GM23338 (cell line): ENCODE measurements around the gene GLTP. TPM values are rescaled to one million over a fixed set of nuclear protein-coding genes. Genes with fewer than 3 reads are reported as not detected.

Experiments used
- ATAC-seq: fragments of 200-7000 bp; cut with Tn5 transposase; 3 replicates; pipeline ENCODE4 v1.9.1; 2020
- DNase-seq: peaks from one replicate; pipeline ENCODE4 v3.0.0-alpha.2; 2015; ENCODE audit warnings: low spot score
- H2AFZ ChIP-seq: fragments of 200-600 bp; sonication (generic); 2 replicates; pipeline ENCODE4 v1.8.0; 2016; ENCODE audit warnings: antibody characterized with exemption, mild to moderate bottlenecking, moderate library complexity
- H3F3A ChIP-seq: fragments of 200-600 bp; sonication (generic); replicated peaks from 2 replicates; pipeline ENCODE4 v1.8.0; 2017; ENCODE audit warnings: antibody characterized with exemption, mixed run types, low read depth
- H3K27ac ChIP-seq: fragments of 200-600 bp; sonication (generic); 2 replicates; pipeline ENCODE4 v1.6.1; 2016; ENCODE audit warnings: low read depth
- H3K27me3 ChIP-seq: fragments of 200-600 bp; sonication (generic); 2 replicates; pipeline ENCODE4 v1.8.0; 2016; ENCODE audit warnings: mild to moderate bottlenecking, mixed run types, moderate library complexity; ENCODE audit not compliant: insufficient read depth
- H3K36me3 ChIP-seq: fragments of 200-600 bp; sonication (generic); 2 replicates; pipeline ENCODE4 v1.8.0; 2016; ENCODE audit warnings: mild to moderate bottlenecking; ENCODE audit not compliant: insufficient read depth
- H3K4me1 ChIP-seq: fragments of 200-600 bp; sonication (generic); 2 replicates; pipeline ENCODE4 v1.8.0; 2016; ENCODE audit warnings: mild to moderate bottlenecking, moderate library complexity; ENCODE audit not compliant: insufficient read depth
- H3K4me2 ChIP-seq: fragments of 200-600 bp; sonication (generic); 2 replicates; pipeline ENCODE4 v1.7.1; 2017; ENCODE audit warnings: mixed run types
- H3K4me3 ChIP-seq: fragments of 200-600 bp; sonication (generic); 2 replicates; pipeline ENCODE4 v1.6.1; 2016; ENCODE audit warnings: mixed run types
- H3K79me2 ChIP-seq: fragments of 200-600 bp; sonication (generic); replicated peaks from 2 replicates; pipeline ENCODE4 v1.8.0; 2017; ENCODE audit warnings: mild to moderate bottlenecking; ENCODE audit not compliant: insufficient read depth
- H3K9me2 ChIP-seq: fragments of 200-600 bp; sonication (generic); 2 replicates; pipeline ENCODE4 v1.8.0; 2017; ENCODE audit not compliant: insufficient read depth
- H4K20me1 ChIP-seq: fragments of 200-600 bp; sonication (generic); replicated peaks from 2 replicates; pipeline ENCODE4 v1.8.0; 2017; ENCODE audit warnings: mild to moderate bottlenecking; ENCODE audit not compliant: insufficient read depth
- H3K27ac Mint-ChIP-seq: 2 replicates; pipeline ENCODE4 v1.8.0; 2020; ENCODE audit warnings: inconsistent platforms, mild to moderate bottlenecking, moderate library complexity, mixed read lengths
- H3K27me3 Mint-ChIP-seq: 3 replicates; pipeline ENCODE4 v1.8.0; 2022; ENCODE audit warnings: low read depth, mild to moderate bottlenecking, moderate library complexity, mixed read lengths, inconsistent platforms; ENCODE audit not compliant: insufficient read depth, poor library complexity
- H3K36me3 Mint-ChIP-seq: 3 replicates; pipeline ENCODE4 v1.8.0; 2021; ENCODE audit warnings: low read depth, mild to moderate bottlenecking, inconsistent platforms, moderate library complexity, mixed read lengths
- H3K4me1 Mint-ChIP-seq: 3 replicates; pipeline ENCODE4 v1.8.0; 2020; ENCODE audit warnings: mild to moderate bottlenecking, inconsistent platforms, mixed read lengths
- H3K4me3 Mint-ChIP-seq: 3 replicates; pipeline ENCODE4 v1.8.0; 2021; ENCODE audit warnings: moderate library complexity, mild to moderate bottlenecking, inconsistent platforms, mixed read lengths
- H3K9me3 Mint-ChIP-seq: 3 replicates; pipeline ENCODE4 v1.8.0; 2020; ENCODE audit warnings: moderate library complexity, mild to moderate bottlenecking, inconsistent platforms, mixed read lengths
- CREB1 ChIP-seq: fragments of 250-450 bp; sonication (Bioruptor Pico); IDR thresholded peaks from 2 replicates; pipeline ENCODE4 v1.5.0; 2020; ENCODE audit warnings: low read depth, mild to moderate bottlenecking, moderate library complexity
- EZH2 ChIP-seq: fragments of 200-600 bp; sonication (generic); IDR thresholded peaks from one replicate; pipeline ENCODE4 v1.8.0; 2017; ENCODE audit warnings: antibody characterized with exemption, mild to moderate bottlenecking, low read depth; ENCODE audit not compliant: unreplicated experiment
- EZH2phosphoT487 ChIP-seq: fragments of 200-600 bp; sonication (generic); IDR thresholded peaks from one replicate; pipeline ENCODE4 v1.8.1; 2018; ENCODE audit warnings: antibody characterized with exemption; ENCODE audit not compliant: unreplicated experiment
- JUNB ChIP-seq: IDR thresholded peaks from one replicate; pipeline ENCODE4 v1.6.1; 2016; ENCODE audit warnings: antibody characterized with exemption; ENCODE audit not compliant: unreplicated experiment
- NANOG ChIP-seq: IDR thresholded peaks from 2 replicates; pipeline ENCODE4 v1.6.1; 2016; ENCODE audit warnings: antibody characterized with exemption, borderline replicate concordance
- POLR2AphosphoS5 ChIP-seq: IDR thresholded peaks from 2 replicates; pipeline ENCODE4 v1.6.1; 2016; ENCODE audit warnings: antibody characterized with exemption, low read depth
- STAT1 ChIP-seq: IDR thresholded peaks from one replicate; pipeline ENCODE4 v1.6.1; 2016; ENCODE audit warnings: antibody characterized with exemption; ENCODE audit not compliant: unreplicated experiment
- ZNF114 ChIP-seq: fragments of 250-450 bp; sonication (Bioruptor Pico); IDR thresholded peaks from 2 replicates; pipeline ENCODE4 v1.5.0; 2020; ENCODE audit warnings: mild to moderate bottlenecking, moderate library complexity
- ZNF331 ChIP-seq: fragments of 250-450 bp; sonication (Bioruptor Pico); IDR thresholded peaks from 2 replicates; pipeline ENCODE4 v1.5.0; 2020; ENCODE audit warnings: low read depth, mild to moderate bottlenecking, moderate library complexity
- polyA plus RNA-seq: library from polyadenylated mRNA; unstranded; fragments of >200 nt; fragmentation: Nextera tagmentation; extraction: Ambion mirVana; gene quantifications from 2 replicates; pipeline ENCODE4 v1.2.1, GENCODE V29; 2016
- total RNA-seq: library from RNA; depleted of rRNA; stranded (reverse); fragments of >200 nt; shearing (Covaris generic); gene quantifications from 2 replicates; pipeline ENCODE4 v1.2.3, GENCODE V29; 2014
- TF ChIP-seq, protein P1 (sequence below), 2 experiments: fragments of 200-600 bp in 1 of 2; sonication (generic) in 1 of 2; conservative IDR thresholded peaks; 2 replicates each; pipeline versions ENCODE4 v1.5.1 to v1.6.1; 2016 to 2017; ENCODE audit warnings: antibody characterized with exemption in 2 of 2, low read depth in 2 of 2, mild to moderate bottlenecking in 2 of 2, moderate library complexity in 1 of 2
- TF ChIP-seq, protein P2 (sequence below): IDR thresholded peaks from 2 replicates; pipeline ENCODE4 v1.6.1; 2016; ENCODE audit warnings: antibody characterized with exemption
- TF ChIP-seq, protein P3 (sequence below): IDR thresholded peaks from one replicate; pipeline ENCODE4 v1.6.1; 2018; ENCODE audit warnings: antibody characterized with exemption; ENCODE audit not compliant: unreplicated experiment

GLTP gene
- total and polyA plus RNA-seq, 2 experiments from 2014 or later, result 26.5 to 30.2 TPM

DNA sequence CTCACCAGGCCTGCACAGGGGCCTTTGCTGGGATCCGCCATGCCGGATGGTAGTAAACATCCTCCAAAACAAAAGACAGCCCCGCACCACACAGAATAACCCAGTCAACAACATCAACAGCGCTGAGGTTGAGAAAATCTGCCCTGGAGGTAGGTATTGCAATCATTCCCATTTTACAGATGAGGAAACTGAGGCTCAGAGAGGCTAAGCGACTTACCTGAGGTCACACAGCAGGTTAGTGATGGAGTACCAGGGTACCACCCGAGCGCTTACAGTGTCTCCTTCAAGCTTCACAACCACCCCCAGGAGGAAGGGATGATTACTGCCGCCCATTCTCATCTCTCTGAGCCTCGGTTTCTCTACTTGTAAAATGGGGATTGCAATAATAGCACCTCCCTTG lies 62.1 kb downstream of the GLTP start:
- no peak overlapping the region for H3K4me3 ChIP-seq
- no peaks in the 10 kb centered on the region for H3K36me3 ChIP-seq
- no peak overlapping the region for H3K4me2 ChIP-seq
- no peaks in the 10 kb centered on the region for H3K36me3 Mint-ChIP-seq
- TF ChIP-seq ZNF114 (CRISPR knock-in tag) (no peak), EZH2phosphoT487 (no peak), POLR2AphosphoS5 (no peak), EZH2 (no peak), NANOG (no peak), ZNF331 (CRISPR knock-in tag) (no peak), JUNB (no peak), STAT1 (no peak), CREB1 (CRISPR knock-in tag) (no peak)
- TF ChIP-seq, protein P1, sequence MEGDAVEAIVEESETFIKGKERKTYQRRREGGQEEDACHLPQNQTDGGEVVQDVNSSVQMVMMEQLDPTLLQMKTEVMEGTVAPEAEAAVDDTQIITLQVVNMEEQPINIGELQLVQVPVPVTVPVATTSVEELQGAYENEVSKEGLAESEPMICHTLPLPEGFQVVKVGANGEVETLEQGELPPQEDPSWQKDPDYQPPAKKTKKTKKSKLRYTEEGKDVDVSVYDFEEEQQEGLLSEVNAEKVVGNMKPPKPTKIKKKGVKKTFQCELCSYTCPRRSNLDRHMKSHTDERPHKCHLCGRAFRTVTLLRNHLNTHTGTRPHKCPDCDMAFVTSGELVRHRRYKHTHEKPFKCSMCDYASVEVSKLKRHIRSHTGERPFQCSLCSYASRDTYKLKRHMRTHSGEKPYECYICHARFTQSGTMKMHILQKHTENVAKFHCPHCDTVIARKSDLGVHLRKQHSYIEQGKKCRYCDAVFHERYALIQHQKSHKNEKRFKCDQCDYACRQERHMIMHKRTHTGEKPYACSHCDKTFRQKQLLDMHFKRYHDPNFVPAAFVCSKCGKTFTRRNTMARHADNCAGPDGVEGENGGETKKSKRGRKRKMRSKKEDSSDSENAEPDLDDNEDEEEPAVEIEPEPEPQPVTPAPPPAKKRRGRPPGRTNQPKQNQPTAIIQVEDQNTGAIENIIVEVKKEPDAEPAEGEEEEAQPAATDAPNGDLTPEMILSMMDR (conservative IDR thresholded peaks at IDR 0.05; ENCODE audit: low read depth in 2 of 2), result no peak
- TF ChIP-seq, protein P2, sequence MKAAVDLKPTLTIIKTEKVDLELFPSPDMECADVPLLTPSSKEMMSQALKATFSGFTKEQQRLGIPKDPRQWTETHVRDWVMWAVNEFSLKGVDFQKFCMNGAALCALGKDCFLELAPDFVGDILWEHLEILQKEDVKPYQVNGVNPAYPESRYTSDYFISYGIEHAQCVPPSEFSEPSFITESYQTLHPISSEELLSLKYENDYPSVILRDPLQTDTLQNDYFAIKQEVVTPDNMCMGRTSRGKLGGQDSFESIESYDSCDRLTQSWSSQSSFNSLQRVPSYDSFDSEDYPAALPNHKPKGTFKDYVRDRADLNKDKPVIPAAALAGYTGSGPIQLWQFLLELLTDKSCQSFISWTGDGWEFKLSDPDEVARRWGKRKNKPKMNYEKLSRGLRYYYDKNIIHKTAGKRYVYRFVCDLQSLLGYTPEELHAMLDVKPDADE, result no peak
- TF ChIP-seq, protein P3, sequence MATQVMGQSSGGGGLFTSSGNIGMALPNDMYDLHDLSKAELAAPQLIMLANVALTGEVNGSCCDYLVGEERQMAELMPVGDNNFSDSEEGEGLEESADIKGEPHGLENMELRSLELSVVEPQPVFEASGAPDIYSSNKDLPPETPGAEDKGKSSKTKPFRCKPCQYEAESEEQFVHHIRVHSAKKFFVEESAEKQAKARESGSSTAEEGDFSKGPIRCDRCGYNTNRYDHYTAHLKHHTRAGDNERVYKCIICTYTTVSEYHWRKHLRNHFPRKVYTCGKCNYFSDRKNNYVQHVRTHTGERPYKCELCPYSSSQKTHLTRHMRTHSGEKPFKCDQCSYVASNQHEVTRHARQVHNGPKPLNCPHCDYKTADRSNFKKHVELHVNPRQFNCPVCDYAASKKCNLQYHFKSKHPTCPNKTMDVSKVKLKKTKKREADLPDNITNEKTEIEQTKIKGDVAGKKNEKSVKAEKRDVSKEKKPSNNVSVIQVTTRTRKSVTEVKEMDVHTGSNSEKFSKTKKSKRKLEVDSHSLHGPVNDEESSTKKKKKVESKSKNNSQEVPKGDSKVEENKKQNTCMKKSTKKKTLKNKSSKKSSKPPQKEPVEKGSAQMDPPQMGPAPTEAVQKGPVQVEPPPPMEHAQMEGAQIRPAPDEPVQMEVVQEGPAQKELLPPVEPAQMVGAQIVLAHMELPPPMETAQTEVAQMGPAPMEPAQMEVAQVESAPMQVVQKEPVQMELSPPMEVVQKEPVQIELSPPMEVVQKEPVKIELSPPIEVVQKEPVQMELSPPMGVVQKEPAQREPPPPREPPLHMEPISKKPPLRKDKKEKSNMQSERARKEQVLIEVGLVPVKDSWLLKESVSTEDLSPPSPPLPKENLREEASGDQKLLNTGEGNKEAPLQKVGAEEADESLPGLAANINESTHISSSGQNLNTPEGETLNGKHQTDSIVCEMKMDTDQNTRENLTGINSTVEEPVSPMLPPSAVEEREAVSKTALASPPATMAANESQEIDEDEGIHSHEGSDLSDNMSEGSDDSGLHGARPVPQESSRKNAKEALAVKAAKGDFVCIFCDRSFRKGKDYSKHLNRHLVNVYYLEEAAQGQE, result no peak
- H3K27me3 ChIP-seq, result no peaks in the 10 kb centered on the region
- H3K4me1 Mint-ChIP-seq, result peaks cover 10% of the 10 kb centered on the region; the same call in 2 of the 3 replicates
- H3K79me2 ChIP-seq, result no peaks in the 10 kb centered on the region
- no peak overlapping the region for H2AFZ ChIP-seq
- ATAC-seq (no peak), DNase-seq (no peak)
- 0 out of 2 replicates have a peak, but pooled peaks cover 7% of the 10 kb centered on the region for H3K9me2 ChIP-seq
- H3K27ac Mint-ChIP-seq, result no peak overlapping the region
- H3K4me1 ChIP-seq, result no peaks in the 10 kb centered on the region
- H3K27me3 Mint-ChIP-seq, result peaks cover 6% of the 10 kb centered on the region
- no peaks in the 10 kb centered on the region for H4K20me1 ChIP-seq
- no peaks in the 10 kb centered on the region for H3F3A ChIP-seq
- no peak overlapping the region for H3K27ac ChIP-seq
- no peaks in the 10 kb centered on the region for H3K9me3 Mint-ChIP-seq
- H3K4me3 Mint-ChIP-seq, result no peak overlapping the region
